Epidermal melanocyte (primary cell): ENCODE data around the gene NT5C2.
A peak's percentile ranks its signal among the peaks of the same experiment; 100 is the strongest.
"Not testable (repeated sequence)": the region's sequence is repeated elsewhere in the genome, so short reads cannot be mapped to it uniquely, and the experiment has no call there.

Experiments
- DNase-seq: peaks from one replicate; pipeline ENCODE4 v3.0.0; 2011; ENCODE audit warnings: low spot score; ENCODE audit not compliant: insufficient read length

NT5C2 gene

GRCh38 chr10:103166523-103166922, 26.5 kb downstream of the NT5C2 start:
- DNase-seq: no peak

- DNase-seq: not testable (repeated sequence)
These were observed 29.2 kb downstream of the NT5C2 start for GRCh38 chr10:103163766-103164403.

- no peak for DNase-seq
These were observed 35.8 kb downstream of the NT5C2 start for GRCh38 chr10:103157246-103157645.

- no peak for DNase-seq
These were observed 37.5 kb downstream of the NT5C2 start for GRCh38 chr10:103155471-103156085.

- no peak for DNase-seq
These were observed 38.4 kb downstream of the NT5C2 start for GRCh38 chr10:103154521-103155299.

- peak; percentile 30 for DNase-seq
These were observed 39.5 kb downstream of the NT5C2 start for GRCh38 chr10:103153302-103154197.

GRCh38 chr10:103149991-103150622, 43.0 kb downstream of the NT5C2 start:
- DNase-seq: no peak

GRCh38 chr10:103147645-103148044, 45.4 kb downstream of the NT5C2 start:
- DNase-seq: no peak

- DNase-seq: no peak
These were observed 47.1 kb downstream of the NT5C2 start for GRCh38 chr10:103145860-103146466.

- no peak for DNase-seq
These were observed 48.0 kb downstream of the NT5C2 start for GRCh38 chr10:103145046-103145445.

- no peak for DNase-seq
These were observed 49.0 kb downstream of the NT5C2 start for GRCh38 chr10:103144041-103144440.

- DNase-seq: not testable (repeated sequence)
These were observed 49.4 kb downstream of the NT5C2 start for GRCh38 chr10:103143641-103144040.

- no peak for DNase-seq
These were observed 51.1 kb downstream of the NT5C2 start for GRCh38 chr10:103141950-103142349.

GRCh38 chr10:103140469-103140868, 52.6 kb downstream of the NT5C2 start:
- DNase-seq: no peak

GRCh38 chr10:103139803-103140202, 53.3 kb downstream of the NT5C2 start:
- DNase-seq: no peak

- not testable (repeated sequence) for DNase-seq
These were observed 57.9 kb downstream of the NT5C2 start for GRCh38 chr10:103135168-103135567.

GRCh38 chr10:103130910-103131309, 62.2 kb downstream of the NT5C2 start:
- no peak for DNase-seq

- DNase-seq: not testable (repeated sequence)
These were observed 62.9 kb downstream of the NT5C2 start for GRCh38 chr10:103130180-103130579.

GRCh38 chr10:103127241-103127640, 65.8 kb downstream of the NT5C2 start:
- DNase-seq: no peak
